Measurements from ENCODE around the gene FAM210A. TPM values are rescaled to one million over a fixed set of nuclear protein-coding genes. Genes with fewer than 3 reads are reported as not detected.

Gene FAM210A
- total and polyA plus RNA-seq, 2 donors (not counting 1 experiment from before 2014, with no cell fraction given): 4.2 to 11.4 TPM

GRCh38 chr18:13620818-13621445 lies 105.4 kb downstream of the FAM210A start:
- Mint-ChIP-seq H3K4me1 (peaks cover 31% of the 10 kb centered on the region), H3K27ac (no peak overlapping the region), H3K9me3 (ENCODE audit: insufficient read depth) (no peaks in the 10 kb centered on the region), H3K27me3 (no peaks in the 10 kb centered on the region), H3K4me3 (no peak overlapping the region)
- ChIA-PET CTCF (interaction anchor here (1.2 to 15.6 kb wide), 2 partner anchors 61 to 157 kb away, joined by 4 to 344 read pairs; no protein-coding TSS in a partner anchor), POLR2A (no interaction called here)
- no peak overlapping the region for H3K27ac ChIP-seq (ENCODE audit: low read length in 2 of 2)
- H3K36me3 ChIP-seq (replicated peaks in 1 of 2; ENCODE audit: control extremely low read depth in 1 of 2, control insufficient read depth in 1 of 2, extremely low read depth in 1 of 2, insufficient read depth in 2 of 2, low read length in 1 of 2): peaks cover 0 to 3% of the 10 kb centered on the region in 2 experiments
- H3K4me2 ChIP-seq (replicated peaks; ENCODE audit: low read depth, low read length, poor library complexity, severe bottlenecking): no peak overlapping the region
- 86% methylated on average over 26 of the region's 29 CpGs for WGBS (ENCODE audit: insufficient coverage)
- no peak overlapping the region for H2AFZ ChIP-seq (ENCODE audit: insufficient read depth, low read depth, low read length, poor library complexity, severe bottlenecking)
- intact Hi-C loops (cut with micrococcal nuclease): no loop called here
- no peaks in the 10 kb centered on the region for H3K9me3 ChIP-seq (ENCODE audit: control extremely low read depth in 1 of 3, control insufficient read depth in 2 of 3, insufficient read depth in 1 of 3, low read length in 2 of 3)
- H3K9ac ChIP-seq (ENCODE audit: low read length): no peak overlapping the region
- no peaks in the 10 kb centered on the region for H4K20me1 ChIP-seq (ENCODE audit: control insufficient read depth, insufficient read depth, low read length, poor library complexity, severe bottlenecking)
- peaks cover 87% of the 10 kb centered on the region for H3K79me2 ChIP-seq (ENCODE audit: control insufficient read depth, insufficient read depth, low read length)
- DNase-seq (no peak), ATAC-seq (ENCODE audit: low read depth) (no peak)
- H3K4me3 ChIP-seq (ENCODE audit: control extremely low read depth in 1 of 5, extremely low read depth in 1 of 5, insufficient read depth in 1 of 5, low read depth in 2 of 5, low read length in 4 of 5): no peak overlapping the region
- peaks cover 6 to 31% of the 10 kb centered on the region in 2 donors for H3K4me1 ChIP-seq (ENCODE audit: control insufficient read depth in 2 of 2, insufficient read depth in 2 of 2, low read length in 2 of 2)
- no peak for TF ChIP-seq CTCF (IDR thresholded peaks at IDR 0.05)
- no peak for TF ChIP-seq EZH2 (IDR thresholded peaks at IDR 0.05; ENCODE audit: borderline replicate concordance, insufficient read depth, low read depth, low read length, poor library complexity, severe bottlenecking)
- no peaks in the 10 kb centered on the region for H3K27me3 ChIP-seq (replicated peaks in 1 of 4; ENCODE audit: control extremely low read depth in 1 of 4, control insufficient read depth in 3 of 4, insufficient read depth in 4 of 4, low read length in 3 of 4)

- ChIA-PET POLR2A (no interaction called here), CTCF (interaction anchor here (15.6 kb wide), 1 partner anchor 61 kb away, joined by 344 read pairs; no protein-coding TSS in a partner anchor)
- H3K36me3 ChIP-seq (replicated peaks in 1 of 2; ENCODE audit: control extremely low read depth in 1 of 2, control insufficient read depth in 1 of 2, extremely low read depth in 1 of 2, insufficient read depth in 2 of 2, low read length in 1 of 2): peaks cover 0 to 3% of the 10 kb centered on the region in 2 experiments
- H3K79me2 ChIP-seq (ENCODE audit: control insufficient read depth, insufficient read depth, low read length): peaks cover 92% of the 10 kb centered on the region
- H3K9ac ChIP-seq (ENCODE audit: low read length): no peak overlapping the region
- Mint-ChIP-seq H3K27me3 (no peaks in the 10 kb centered on the region), H3K4me3 (no peak overlapping the region), H3K9me3 (ENCODE audit: insufficient read depth) (no peaks in the 10 kb centered on the region), H3K27ac (no peak overlapping the region), H3K4me1 (peaks cover 38% of the 10 kb centered on the region)
- H3K4me1 ChIP-seq (ENCODE audit: control insufficient read depth in 2 of 2, insufficient read depth in 2 of 2, low read length in 2 of 2): peaks cover 13 to 37% of the 10 kb centered on the region in 2 donors
- intact Hi-C loops (cut with micrococcal nuclease): no loop called here
- H2AFZ ChIP-seq (ENCODE audit: insufficient read depth, low read depth, low read length, poor library complexity, severe bottlenecking): no peak overlapping the region
- no peaks in the 10 kb centered on the region for H3K9me3 ChIP-seq (ENCODE audit: control extremely low read depth in 1 of 3, control insufficient read depth in 2 of 3, insufficient read depth in 1 of 3, low read length in 2 of 3)
- no peaks in the 10 kb centered on the region for H3K27me3 ChIP-seq (replicated peaks in 1 of 4; ENCODE audit: control extremely low read depth in 1 of 4, control insufficient read depth in 3 of 4, insufficient read depth in 4 of 4, low read length in 3 of 4)
- TF ChIP-seq EZH2 (IDR thresholded peaks at IDR 0.05; ENCODE audit: borderline replicate concordance, insufficient read depth, low read depth, low read length, poor library complexity, severe bottlenecking) (no peak), CTCF (IDR thresholded peaks at IDR 0.05) (no peak)
- WGBS (ENCODE audit: insufficient coverage): 94% methylated on average over 9 of the region's 10 CpGs
- ATAC-seq (ENCODE audit: low read depth) (no peak), DNase-seq (no peak)
- no peak overlapping the region for H3K27ac ChIP-seq (ENCODE audit: low read length in 2 of 2)
- no peak overlapping the region for H3K4me2 ChIP-seq (replicated peaks; ENCODE audit: low read depth, low read length, poor library complexity, severe bottlenecking)
- H3K4me3 ChIP-seq (ENCODE audit: control extremely low read depth in 1 of 5, extremely low read depth in 1 of 5, insufficient read depth in 1 of 5, low read depth in 2 of 5, low read length in 4 of 5): no peak overlapping the region
- no peaks in the 10 kb centered on the region for H4K20me1 ChIP-seq (ENCODE audit: control insufficient read depth, insufficient read depth, low read length, poor library complexity, severe bottlenecking)
Observed at GRCh38 chr18:13620206-13620672, 106.1 kb downstream of the FAM210A start.
